HEK293T (cell line): ENCODE measurements around the gene CEBPB.

ENCODE experiments used
- ARNT ChIP-seq: fragments of 450-650 bp; IDR thresholded peaks from 2 replicates; pipeline ENCODE4 v1.6.1; 2017; ENCODE audit warnings: mild to moderate bottlenecking
- BHLHE40 ChIP-seq: fragments of 450-650 bp; IDR thresholded peaks from 2 replicates; pipeline ENCODE4 v1.6.1; 2016; ENCODE audit warnings: mild to moderate bottlenecking, moderate library complexity, borderline replicate concordance
- ELF4 ChIP-seq: fragments of 450-650 bp; IDR thresholded peaks from 2 replicates; pipeline ENCODE4 v1.6.1; 2017; ENCODE audit warnings: antibody characterized with exemption
- FOXA1 ChIP-seq: fragments of 450-650 bp; IDR thresholded peaks from 2 replicates; pipeline ENCODE4 v1.6.1; 2016; ENCODE audit warnings: mild to moderate bottlenecking
- FOXK2 ChIP-seq: fragments of 450-650 bp; IDR thresholded peaks from 2 replicates; pipeline ENCODE4 v1.6.1; 2016; ENCODE audit warnings: mild to moderate bottlenecking
- FOXM1 ChIP-seq: fragments of 450-650 bp; IDR thresholded peaks from 2 replicates; pipeline ENCODE4 v1.6.1; 2017; ENCODE audit warnings: mild to moderate bottlenecking, borderline replicate concordance
- L3MBTL2 ChIP-seq: fragments of 450-650 bp; conservative IDR thresholded peaks from 2 replicates; pipeline ENCODE4 v1.6.1; 2016; ENCODE audit warnings: mild to moderate bottlenecking
- LEF1 ChIP-seq: fragments of 450-650 bp; IDR thresholded peaks from 2 replicates; pipeline ENCODE4 v1.6.1; 2017; ENCODE audit warnings: mild to moderate bottlenecking, borderline replicate concordance
- NFRKB ChIP-seq: fragments of 450-650 bp; IDR thresholded peaks from 2 replicates; pipeline ENCODE4 v1.6.1; 2016; ENCODE audit warnings: mild to moderate bottlenecking, moderate library complexity
- SP1 ChIP-seq: fragments of 450-650 bp; IDR thresholded peaks from 2 replicates; pipeline ENCODE4 v1.6.1; 2017
- SUZ12 ChIP-seq: fragments of 450-650 bp; IDR thresholded peaks from 2 replicates; pipeline ENCODE4 v1.6.1; 2016; ENCODE audit warnings: mild to moderate bottlenecking
- TARDBP ChIP-seq: fragments of 450-650 bp; IDR thresholded peaks from 2 replicates; pipeline ENCODE4 v1.6.1; 2016
- ZNF384 ChIP-seq: fragments of 450-650 bp; IDR thresholded peaks from 2 replicates; pipeline ENCODE4 v1.6.1; 2016
- TF ChIP-seq, protein P1 (sequence below): fragments of 450-650 bp; IDR thresholded peaks from 2 replicates; pipeline ENCODE4 v1.6.1; 2016

DNA sequence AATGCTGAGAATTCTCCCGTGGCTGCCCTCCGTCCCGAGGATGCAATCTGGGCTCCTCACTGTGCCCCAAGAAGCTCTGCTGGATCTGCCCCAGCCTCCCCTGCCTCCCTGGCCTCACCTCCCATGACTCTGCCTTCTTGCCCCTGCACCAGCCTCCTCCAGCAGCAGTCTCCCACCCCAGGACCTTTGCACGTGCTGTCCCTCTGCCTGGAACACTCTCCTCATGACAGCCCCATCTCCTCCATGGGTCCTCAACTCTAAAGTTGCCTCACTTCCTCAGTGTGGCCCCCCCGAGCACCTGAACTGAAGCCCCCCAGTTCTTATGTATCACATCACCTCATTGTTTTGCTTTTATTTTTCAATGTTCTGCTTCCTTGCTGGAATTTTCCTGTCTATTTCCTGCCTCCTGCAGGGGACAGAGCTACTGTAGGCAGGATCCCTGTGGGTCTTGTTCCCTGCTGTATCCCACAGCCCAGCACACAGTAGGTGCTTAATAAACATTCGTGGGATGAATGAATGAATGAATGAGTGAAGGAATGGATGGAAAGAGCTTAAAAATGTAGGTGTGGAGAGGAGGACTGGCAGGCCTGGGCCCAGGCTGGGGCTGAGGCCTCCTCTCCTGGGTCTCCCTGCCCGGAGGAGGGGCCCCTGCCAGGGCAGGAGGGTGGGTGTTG is 42.2 kb downstream of the CEBPB start:
- TF ChIP-seq ARNT (no peak), L3MBTL2 (no peak), FOXM1 (no peak), BHLHE40 (no peak), TARDBP (no peak), SP1 (no peak), NFRKB (no peak), ZNF384 (no peak), FOXA1 (no peak), SUZ12 (no peak), FOXK2 (no peak), ELF4 (no peak), LEF1 (no peak)
- TF ChIP-seq, protein P1, sequence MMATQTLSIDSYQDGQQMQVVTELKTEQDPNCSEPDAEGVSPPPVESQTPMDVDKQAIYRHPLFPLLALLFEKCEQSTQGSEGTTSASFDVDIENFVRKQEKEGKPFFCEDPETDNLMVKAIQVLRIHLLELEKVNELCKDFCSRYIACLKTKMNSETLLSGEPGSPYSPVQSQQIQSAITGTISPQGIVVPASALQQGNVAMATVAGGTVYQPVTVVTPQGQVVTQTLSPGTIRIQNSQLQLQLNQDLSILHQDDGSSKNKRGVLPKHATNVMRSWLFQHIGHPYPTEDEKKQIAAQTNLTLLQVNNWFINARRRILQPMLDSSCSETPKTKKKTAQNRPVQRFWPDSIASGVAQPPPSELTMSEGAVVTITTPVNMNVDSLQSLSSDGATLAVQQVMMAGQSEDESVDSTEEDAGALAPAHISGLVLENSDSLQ = no peak
